GM19193 (cell line): ENCODE data around the gene C17orf100.

Experiments used
- POLR2A ChIP-seq: IDR thresholded peaks from 4 replicates; pipeline ENCODE4 v1.6.1; 2011; ENCODE audit not compliant: insufficient read depth, insufficient read length; ENCODE audit errors: extremely low read depth

C17orf100 gene

GRCh38 chr17:6657633-6658287, 6.2 kb downstream of the C17orf100 start:
- no peak for TF ChIP-seq POLR2A

- no peak for TF ChIP-seq POLR2A
These were observed 8.5 kb downstream of the C17orf100 start for GRCh38 chr17:6660101-6660500.

- no peak for TF ChIP-seq POLR2A
These were observed 9.4 kb downstream of the C17orf100 start for GRCh38 chr17:6660805-6661463.

DNA sequence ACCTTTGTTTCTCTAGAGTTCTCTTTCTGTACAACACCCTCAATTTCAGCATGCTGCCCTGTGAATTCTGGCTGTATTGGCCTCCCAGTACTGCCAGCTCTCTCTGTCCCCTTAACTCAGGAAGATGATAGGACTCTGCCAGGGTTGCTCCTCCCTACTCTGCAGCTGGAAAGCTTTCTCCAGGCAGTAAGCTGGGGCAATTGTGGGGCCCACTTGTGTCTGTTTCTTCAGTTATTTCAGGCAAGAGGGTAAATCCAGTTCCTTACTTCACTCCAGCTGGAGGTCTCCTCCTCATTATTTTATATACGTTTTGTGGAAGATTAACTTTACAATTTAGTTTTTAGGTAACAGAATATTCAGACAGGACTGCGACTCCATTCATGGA, 9.9 kb downstream of the C17orf100 start:
- TF ChIP-seq POLR2A: no peak

DNA sequence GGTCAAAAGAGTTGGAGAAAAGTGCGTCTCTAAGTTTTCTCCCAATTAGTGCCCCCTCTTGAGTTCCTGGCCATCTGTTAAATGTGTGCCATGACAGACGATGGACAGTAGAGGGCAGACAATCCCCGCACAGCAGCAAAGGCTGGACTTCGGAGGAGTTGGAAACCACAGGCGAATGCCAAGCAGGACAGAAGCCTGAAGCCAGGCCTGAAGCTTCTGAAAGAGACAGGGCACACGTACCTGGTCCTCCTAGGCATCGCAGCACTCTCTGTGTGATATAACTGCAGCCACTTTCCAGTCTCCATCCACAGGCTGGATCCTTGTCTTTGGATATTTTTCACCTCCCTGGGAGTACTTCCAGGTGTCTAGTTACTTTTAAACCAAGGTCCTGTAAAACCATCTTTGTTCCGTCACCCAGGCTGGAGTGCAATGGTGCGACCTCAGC, 14.5 kb downstream of the C17orf100 start:
- no peak for TF ChIP-seq POLR2A

DNA sequence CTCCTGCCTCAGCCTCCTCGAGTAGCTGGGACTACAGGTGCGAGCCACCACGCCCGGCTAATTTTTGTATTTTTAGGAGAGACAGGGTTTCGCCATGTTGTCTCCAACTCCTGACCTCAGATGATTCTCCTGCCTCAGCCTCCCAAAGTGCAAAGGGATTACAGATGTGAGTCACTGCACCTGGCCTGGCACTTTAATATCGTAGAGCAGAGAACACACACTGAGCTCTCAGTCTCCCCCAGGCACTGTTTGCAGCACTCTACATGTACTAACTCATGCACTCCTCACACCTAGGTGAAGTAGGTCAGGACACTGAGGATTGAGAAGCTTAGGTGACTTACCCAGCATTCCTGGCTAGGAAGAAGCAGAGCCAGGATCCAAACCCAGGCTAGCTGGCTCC, 15.0 kb downstream of the C17orf100 start:
- no peak for TF ChIP-seq POLR2A

- no peak for TF ChIP-seq POLR2A
These were observed 16.0 kb downstream of the C17orf100 start for GRCh38 chr17:6667516-6667915.

- TF ChIP-seq POLR2A: no peak
These were observed 16.7 kb downstream of the C17orf100 start for GRCh38 chr17:6668219-6668618.

DNA sequence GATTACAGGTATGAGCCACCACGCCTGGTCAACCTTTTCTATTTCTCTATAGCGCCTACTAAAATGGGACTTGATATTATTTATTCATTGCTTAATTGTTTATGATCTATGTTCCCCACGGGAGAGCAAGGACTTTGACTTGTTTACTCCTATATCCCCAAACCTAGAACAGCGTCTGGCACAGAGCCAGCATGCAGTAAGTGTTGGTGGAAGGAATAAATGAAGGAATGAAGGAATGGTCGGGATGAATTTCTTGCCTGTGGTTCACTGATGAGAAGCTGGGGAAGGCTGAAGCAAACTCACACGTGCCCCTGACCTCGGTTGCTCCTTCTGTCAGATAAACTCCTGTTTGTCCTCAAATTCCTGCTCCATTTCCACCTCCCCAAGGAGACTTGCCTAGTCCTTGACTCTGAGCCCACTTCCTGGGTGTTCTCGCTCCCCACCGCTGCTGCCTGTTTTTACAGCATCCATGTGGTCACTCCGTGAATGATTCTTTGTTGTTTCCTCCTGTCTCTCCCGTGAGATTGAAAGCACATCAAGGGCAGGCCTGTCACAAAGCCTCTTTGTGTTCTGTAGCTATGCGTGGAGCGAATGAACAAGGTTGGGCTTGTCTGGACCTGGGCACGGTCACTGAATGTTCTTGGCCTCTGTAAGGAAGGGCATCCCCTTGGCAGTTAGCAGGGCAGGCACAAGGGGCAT, 17.3 kb downstream of the C17orf100 start:
- TF ChIP-seq POLR2A: no peak

- no peak for TF ChIP-seq POLR2A
These were observed 18.1 kb downstream of the C17orf100 start for GRCh38 chr17:6669479-6670212.

- TF ChIP-seq POLR2A: no peak
These were observed 19.0 kb downstream of the C17orf100 start for GRCh38 chr17:6670571-6670970.

DNA sequence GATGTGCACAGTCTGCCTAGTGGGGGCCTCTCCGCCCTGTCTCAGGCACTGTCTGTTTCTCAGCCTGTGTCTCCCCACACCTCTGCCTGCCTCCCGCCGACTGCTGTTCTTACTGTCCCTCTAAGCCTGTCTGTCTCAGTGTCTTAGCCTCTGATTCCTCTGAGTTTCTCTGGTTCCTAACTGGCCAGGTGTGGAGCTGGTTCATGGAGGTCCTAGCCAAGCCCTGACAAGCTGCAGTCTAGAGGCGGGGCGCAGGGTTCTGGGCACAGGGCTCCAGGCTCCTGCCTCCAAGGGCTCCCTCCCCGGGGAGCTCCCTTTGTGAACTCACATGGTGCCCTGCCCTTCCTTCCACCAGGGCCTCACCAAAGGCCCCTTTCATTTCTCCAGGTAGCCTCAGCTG, 19.4 kb downstream of the C17orf100 start:
- TF ChIP-seq POLR2A: no peak

DNA sequence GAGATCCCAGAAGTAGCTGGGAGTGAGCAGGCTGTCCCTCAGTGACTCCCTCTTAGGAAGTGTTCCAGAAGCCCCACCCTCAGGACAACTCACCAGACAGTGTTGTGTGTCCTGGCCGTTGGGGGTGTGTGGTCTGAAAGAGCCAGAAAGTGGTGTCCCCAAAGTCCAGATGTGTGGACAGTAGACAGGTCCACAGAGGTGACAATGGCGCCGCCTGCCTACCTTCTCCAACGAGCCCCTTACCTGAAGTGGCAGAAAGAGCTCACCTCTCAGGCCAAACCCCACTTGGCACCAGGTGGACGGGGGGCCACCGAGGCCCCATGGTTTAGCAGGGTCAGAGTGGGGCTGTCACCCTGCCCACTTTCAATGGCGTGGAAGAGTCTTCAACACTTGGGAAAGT, 19.9 kb downstream of the C17orf100 start:
- TF ChIP-seq POLR2A: no peak

GRCh38 chr17:6674586-6674985, 23.0 kb downstream of the C17orf100 start:
- no peak for TF ChIP-seq POLR2A

DNA sequence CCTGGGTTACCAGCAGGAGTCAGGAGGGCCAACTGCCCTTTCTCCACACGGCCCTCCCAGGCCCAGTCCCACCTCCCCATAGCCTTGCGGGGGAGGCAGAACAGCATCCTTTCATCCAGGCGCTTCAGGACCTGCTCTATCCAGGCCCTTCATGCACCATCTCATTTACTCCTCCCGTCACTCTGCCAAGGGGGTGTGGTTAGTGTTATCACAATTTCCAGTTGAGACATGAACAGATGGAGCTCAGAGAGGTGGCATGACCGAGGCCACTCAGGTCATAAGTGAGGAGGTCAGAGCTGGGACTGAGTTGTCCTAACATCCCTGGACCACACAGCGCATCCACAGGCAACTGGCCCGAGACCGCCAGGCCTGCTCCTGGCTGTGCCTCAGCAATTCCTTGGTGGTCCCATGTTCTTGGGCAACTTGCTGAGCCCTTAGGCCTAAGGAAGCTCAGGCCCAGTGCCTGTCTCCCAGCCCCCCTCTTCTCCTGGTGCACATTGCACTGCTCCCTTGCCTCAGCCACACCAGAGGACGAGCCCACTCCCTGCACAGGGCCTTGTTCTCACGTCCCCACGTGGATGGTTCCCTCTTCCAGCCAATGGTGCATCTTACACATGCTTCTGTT, 23.8 kb downstream of the C17orf100 start:
- TF ChIP-seq POLR2A: no peak

- no peak for TF ChIP-seq POLR2A
These were observed 25.2 kb downstream of the C17orf100 start for GRCh38 chr17:6676802-6677157.
